Right renal cortex interstitium (tissue), 3 donors: Measurements from ENCODE around the gene TNNI3K. TPM values are rescaled to one million over a fixed set of nuclear protein-coding genes. Genes with fewer than 3 reads are reported as not detected.

Source experiments
- DNase-seq, 3 donors: peaks; one replicate each; pipeline ENCODE4 v3.0.0-alpha.2; 2013; ENCODE audit warnings: low read depth in 3 of 3, low spot score in 2 of 3
- polyA plus RNA-seq, 3 donors: library from polyadenylated mRNA; unstranded; fragments of 120-200 nt; gene quantifications; one replicate each; pipeline ENCODE4 v1.2.1, GENCODE V29; 2013; ENCODE audit not compliant: insufficient read length in 3 of 3

The TNNI3K gene
- polyA plus RNA-seq, 3 donors: 1.0 to 2.7 (median 1.4) TPM

GRCh38 chr1:74545821-74546220 is 310.6 kb downstream of the TNNI3K start:
- DNase-seq: no peak

- DNase-seq: no peak
Measured at GRCh38 chr1:74548961-74549750, 314.0 kb downstream of the TNNI3K start.

GRCh38 chr1:74549932-74550331 is 314.7 kb downstream of the TNNI3K start:
- DNase-seq: no peak

- DNase-seq: no peak
Measured at GRCh38 chr1:74570797-74571492, 335.8 kb downstream of the TNNI3K start.

- no peak for DNase-seq
Measured at GRCh38 chr1:74571493-74571800, 336.3 kb downstream of the TNNI3K start.

- no peak for DNase-seq
Measured at GRCh38 chr1:74571891-74572290, 336.7 kb downstream of the TNNI3K start.

GRCh38 chr1:74578101-74578500 is 342.9 kb downstream of the TNNI3K start:
- DNase-seq: no peak

- DNase-seq: no peak
Measured at GRCh38 chr1:74579425-74579824, 344.2 kb downstream of the TNNI3K start.

GRCh38 chr1:74583397-74583796 is 348.2 kb downstream of the TNNI3K start:
- no peak for DNase-seq

GRCh38 chr1:74584185-74584584 is 349.0 kb downstream of the TNNI3K start:
- no peak for DNase-seq

GRCh38 chr1:74586253-74586897 is 351.2 kb downstream of the TNNI3K start:
- no peak for DNase-seq

GRCh38 chr1:74587888-74588287 is 352.7 kb downstream of the TNNI3K start:
- no peak for DNase-seq

GRCh38 chr1:74590288-74590687 is 355.1 kb downstream of the TNNI3K start:
- DNase-seq: no peak

- no peak for DNase-seq
Measured at GRCh38 chr1:74591949-74592348, 356.8 kb downstream of the TNNI3K start.

- no peak for DNase-seq
Measured at GRCh38 chr1:74592580-74593355, 357.6 kb downstream of the TNNI3K start.

Other genes with a start within 250 kb of the TNNI3K start
- 1 to 10 TPM; 3.6 to 4.7 (median 4.5) TPM for gene LRRIQ3, start 37.2 kb upstream of the TNNI3K start, polyA plus RNA-seq
- 10 to 100 TPM; 29.4 to 32.5 (median 29.9) TPM for gene FPGT, start 37.1 kb upstream of the TNNI3K start, polyA plus RNA-seq